H1 (cell line): Measurements from ENCODE around the gene PIGT. TPM values are rescaled to one million over a fixed set of nuclear protein-coding genes. Genes with fewer than 3 reads are reported as not detected.

Experiments used
- CTCF ChIA-PET: fragments of 300-600 bp; sonication (Branson Sonifier 250); formaldehyde crosslinking; loops from one replicate; lab custom pipeline; 2021; ENCODE audit not compliant: partially characterized antibody; lab: Charles Lee
- POLR2A ChIA-PET: fragments of 300-600 bp; sonication (Branson Sonifier 250); formaldehyde crosslinking; loops from one replicate; lab custom pipeline; 2021; ENCODE audit warnings: inconsistent platforms; ENCODE audit not compliant: partially characterized antibody; lab: Charles Lee
- DNase-seq, 2 experiments: peaks; one replicate each; pipeline versions ENCODE4 v3.0.0 to v3.0.0-alpha.2; 2010 to 2022; ENCODE audit warnings: low spot score in 2 of 2, low read depth in 1 of 2, mixed read lengths in 1 of 2
- FAIRE-seq: peaks from 2 replicates; lab custom pipeline; 2011; peaks lifted over from hg19 to GRCh38; lab: Jason Lieb, UNC
- H2AFZ ChIP-seq: 2 replicates; pipeline ENCODE4 v1.8.1; 2012; ENCODE audit warnings: low read length, inconsistent platforms
- H2AK5ac ChIP-seq: 2 replicates; pipeline ENCODE4 v1.6.1; 2013; ENCODE audit warnings: low read depth, low read length
- H2BK120ac ChIP-seq: replicated peaks from 2 replicates; pipeline ENCODE3; 2013; ENCODE audit warnings: low read depth, low read length, inconsistent platforms
- H2BK12ac ChIP-seq: 2 replicates; pipeline ENCODE4 v1.6.1; 2013; ENCODE audit warnings: low read depth, low read length
- H2BK15ac ChIP-seq: 2 replicates; pipeline ENCODE4 v1.6.1; 2013; ENCODE audit warnings: low read length
- H2BK20ac ChIP-seq: 2 replicates; pipeline ENCODE4 v1.6.1; 2013; ENCODE audit warnings: low read length
- H2BK5ac ChIP-seq: 2 replicates; pipeline ENCODE4 v1.6.1; 2013; ENCODE audit warnings: low read depth, low read length
- H3K14ac ChIP-seq: 2 replicates; pipeline ENCODE4 v1.6.1; 2013; ENCODE audit warnings: inconsistent platforms; ENCODE audit not compliant: insufficient read length
- H3K18ac ChIP-seq: 2 replicates; pipeline ENCODE4 v1.6.1; 2013; ENCODE audit warnings: low read length; ENCODE audit errors: extremely low read depth
- H3K23ac ChIP-seq: 2 replicates; pipeline ENCODE4 v1.6.1; 2013; ENCODE audit warnings: inconsistent platforms; ENCODE audit not compliant: insufficient read length
- H3K23me2 ChIP-seq: 2 replicates; pipeline ENCODE4 v1.6.1; 2013; ENCODE audit warnings: low read depth, low read length
- H3K27ac ChIP-seq: 2 replicates; pipeline ENCODE4 v1.6.1; 2011; ENCODE audit warnings: low read depth, low read length, inconsistent platforms
- H3K27me3 ChIP-seq, 4 experiments: replicated peaks in 1 of 4; 1 replicate in 1 of 4; 2 replicates in 3 of 4; pipeline versions ENCODE4 v1.6.1 to v1.8.1; 2011 to 2013; ENCODE audit warnings: low read length in 3 of 4, mild to moderate bottlenecking in 3 of 4, inconsistent platforms in 2 of 4, mixed read lengths in 2 of 4, moderate library complexity in 1 of 4; ENCODE audit not compliant: control insufficient read depth in 3 of 4, insufficient read depth in 3 of 4; ENCODE audit errors: extremely low read depth in 1 of 4
- H3K36me3 ChIP-seq, 4 experiments: 2 replicates each; pipeline versions ENCODE4 v1.6.1 to v1.8.1; 2011 to 2013; ENCODE audit warnings: mild to moderate bottlenecking in 4 of 4, low read length in 3 of 4, moderate library complexity in 2 of 4, control low read depth in 1 of 4, inconsistent platforms in 1 of 4; ENCODE audit not compliant: insufficient read depth in 4 of 4, control insufficient read depth in 2 of 4
- H3K4ac ChIP-seq: replicated peaks from 2 replicates; pipeline ENCODE3; 2013; ENCODE audit warnings: low read length, low read depth, mixed read lengths, inconsistent platforms; ENCODE audit not compliant: insufficient read length
- H3K4me1 ChIP-seq, 4 experiments: replicated peaks in 1 of 4; 1 replicate in 1 of 4; 2 replicates in 3 of 4; pipeline versions ENCODE4 v1.6.1 to v1.8.1; 2011 to 2013; ENCODE audit warnings: low read length in 3 of 4, inconsistent platforms in 2 of 4, mixed read lengths in 1 of 4; ENCODE audit not compliant: insufficient read depth in 4 of 4, control insufficient read depth in 3 of 4
- H3K4me2 ChIP-seq, 2 experiments: 2 replicates each; pipeline versions ENCODE4 v1.6.1 to v1.8.1; 2011 to 2013; ENCODE audit warnings: low read depth in 2 of 2, low read length in 2 of 2, control low read depth in 1 of 2, inconsistent platforms in 1 of 2, mild to moderate bottlenecking in 1 of 2; ENCODE audit not compliant: insufficient read depth in 1 of 2
- H3K4me3 ChIP-seq, 4 experiments: fragments of 200-600, 300-600 bp in 1 of 4; sonication (generic), shearing (Covaris generic), sonication (Bioruptor Twin) in 1 of 4; 2 replicates each; pipeline versions ENCODE4 v1.5.1 to v1.8.1; 2011 to 2016; ENCODE audit warnings: low read length in 4 of 4, low read depth in 3 of 4, control low read depth in 2 of 4, inconsistent platforms in 2 of 4, mild to moderate bottlenecking in 2 of 4, mixed read lengths in 1 of 4, moderate library complexity in 1 of 4; ENCODE audit not compliant: insufficient read depth in 2 of 4; ENCODE audit errors: extremely low read depth in 1 of 4
- H3K56ac ChIP-seq: replicated peaks from 2 replicates; pipeline ENCODE3; 2013; ENCODE audit warnings: low read depth, mild to moderate bottlenecking, mixed read lengths, low read length, inconsistent platforms; ENCODE audit not compliant: insufficient read length
- H3K79me1 ChIP-seq: 2 replicates; pipeline ENCODE4 v1.6.1; 2013; ENCODE audit warnings: low read depth, low read length, control low read depth
- H3K79me2 ChIP-seq, 2 experiments: 2 replicates each; pipeline versions ENCODE4 v1.6.1 to v1.8.1; 2012 to 2013; ENCODE audit warnings: low read length in 2 of 2, mild to moderate bottlenecking in 2 of 2, inconsistent platforms in 1 of 2; ENCODE audit not compliant: insufficient read depth in 2 of 2, control insufficient read depth in 1 of 2
- H3K9ac ChIP-seq, 4 experiments: replicated peaks in 1 of 4; 1 replicate in 1 of 4; 2 replicates in 3 of 4; pipeline versions ENCODE4 v1.6.1 to v1.8.1; 2011 to 2013; ENCODE audit warnings: low read depth in 3 of 4, low read length in 3 of 4, control low read depth in 2 of 4, mild to moderate bottlenecking in 2 of 4, moderate library complexity in 2 of 4, inconsistent platforms in 1 of 4; ENCODE audit errors: extremely low read depth in 1 of 4
- H3K9me3 ChIP-seq, 2 experiments: 2 replicates each; pipeline versions ENCODE4 v1.6.1 to v1.8.1; 2012 to 2013; ENCODE audit warnings: mild to moderate bottlenecking in 2 of 2, moderate library complexity in 2 of 2, control low read depth in 1 of 2, inconsistent platforms in 1 of 2, low read depth in 1 of 2, low read length in 1 of 2, mixed read lengths in 1 of 2; ENCODE audit not compliant: insufficient read depth in 2 of 2
- H4K20me1 ChIP-seq, 2 experiments: replicated peaks in 1 of 2; 2 replicates each; pipeline versions ENCODE3 to v1.8.1; 2011 to 2013; ENCODE audit warnings: inconsistent platforms in 2 of 2, low read length in 2 of 2, mild to moderate bottlenecking in 1 of 2; ENCODE audit not compliant: insufficient read depth in 2 of 2, control insufficient read depth in 1 of 2
- H4K5ac ChIP-seq: 2 replicates; pipeline ENCODE4 v1.6.1; 2013; ENCODE audit warnings: low read length, low read depth, mixed read lengths, inconsistent platforms; ENCODE audit not compliant: insufficient read length
- H4K8ac ChIP-seq: 2 replicates; pipeline ENCODE4 v1.8.0; 2013; ENCODE audit warnings: mild to moderate bottlenecking, moderate library complexity, low read length, inconsistent platforms; ENCODE audit not compliant: insufficient read depth; ENCODE audit errors: extremely low read depth
- H4K91ac ChIP-seq: replicated peaks from 2 replicates; pipeline ENCODE3; 2013; ENCODE audit warnings: low read length, mixed read lengths, inconsistent platforms; ENCODE audit not compliant: insufficient read length
- BACH1 ChIP-seq: IDR thresholded peaks from 2 replicates; pipeline ENCODE4 v1.6.1; 2012; ENCODE audit warnings: low read length, improper control_type of control experiment
- CEBPB ChIP-seq: IDR thresholded peaks from 2 replicates; pipeline ENCODE4 v1.6.1; 2012; ENCODE audit warnings: low read depth, low read length
- CHD2 ChIP-seq: IDR thresholded peaks from 2 replicates; pipeline ENCODE4 v1.6.1; 2012; ENCODE audit warnings: low read length, improper control_type of control experiment
- JUND ChIP-seq: IDR thresholded peaks from 2 replicates; pipeline ENCODE4 v1.6.1; 2011; ENCODE audit warnings: mild to moderate bottlenecking, improper control_type of control experiment, low read length
- POLR2AphosphoS5 ChIP-seq: IDR thresholded peaks from 2 replicates; pipeline ENCODE4 v1.6.1; 2011; ENCODE audit warnings: low read depth, low read length
- RAD21 ChIP-seq, 2 experiments: IDR thresholded peaks in 1 of 2; conservative IDR thresholded peaks in 1 of 2; 2 replicates each; pipeline ENCODE4 v1.6.1; 2011; ENCODE audit warnings: low read depth in 2 of 2, low read length in 2 of 2, improper control_type of control experiment in 1 of 2, inconsistent platforms in 1 of 2, mild to moderate bottlenecking in 1 of 2, moderate library complexity in 1 of 2
- RNF2 ChIP-seq: fragments of 200-900, 300-1000 bp; sonication (generic); IDR thresholded peaks from 2 replicates; pipeline ENCODE4 v1.7.1; 2016; ENCODE audit warnings: borderline replicate concordance, low read depth, mild to moderate bottlenecking, antibody characterized with exemption, low read length; ENCODE audit not compliant: poor library complexity, severe bottlenecking; ENCODE audit errors: missing control alignments
- SP4 ChIP-seq: IDR thresholded peaks from 2 replicates; pipeline ENCODE4 v1.6.1; 2012; ENCODE audit warnings: low read length, inconsistent platforms
- SUZ12 ChIP-seq: fragments of 200-600 bp; sonication (generic); IDR thresholded peaks from 2 replicates; pipeline ENCODE4 v1.6.1; 2012; ENCODE audit warnings: mild to moderate bottlenecking, inconsistent platforms, low read length, moderate library complexity, mixed read lengths
- TEAD4 ChIP-seq: IDR thresholded peaks from 2 replicates; pipeline ENCODE4 v1.6.1; 2012; ENCODE audit warnings: low read depth, low read length, inconsistent platforms, mixed read lengths
- WGBS, 2 experiments: shearing (Covaris generic) in 1 of 2; methylation state at CpG; one replicate each; pipeline versions ENCODE4 v1.1.6 to v1.1.7; 2013 to 2015; ENCODE audit warnings: low lambda C conversion rate in 2 of 2, mixed read lengths in 2 of 2, inconsistent platforms in 1 of 2, low coverage in 1 of 2, missing lambda C conversion rate in 1 of 2; ENCODE audit not compliant: insufficient replicate concordance in 2 of 2, insufficient coverage in 1 of 2, insufficient read length in 1 of 2; ENCODE audit errors: extremely low coverage in 1 of 2, missing lambda C conversion rate in 1 of 2; 5-methylcytosine and 5-hydroxymethylcytosine counted together
- polyA plus RNA-seq, 7 experiments: library from polyadenylated mRNA; depleted of rRNA in 3 of 7; stranded (reverse) in 5 of 7; unstranded in 2 of 7; fragments of >200 nt in 5 of 7; fragments of 200-250 nt in 2 of 7; gene quantifications; 1 replicate in 5 of 7; 2 replicates in 1 of 7; 4 replicates in 1 of 7; pipeline versions ENCODE4 v1.2.1 to v1.2.3, GENCODE V29; 2011 to 2013; ENCODE audit warnings: missing spikeins in 2 of 7, mixed read lengths in 2 of 7
- total RNA-seq: library from RNA; stranded (reverse); fragmentation: NEBNext Ultra II Directional; extraction: Animal tissue kit (Norgen Biotek cat#: 25700); gene quantifications from 2 replicates; pipeline ENCODE4 v1.2.1, GENCODE V29; 2021

PIGT gene
- total and polyA plus RNA-seq, 2 of the 8 experiments (the other 6 are each of a cell fraction or from before 2014, with no cell fraction given), result 66.0 to 89.7 TPM

DNA sequence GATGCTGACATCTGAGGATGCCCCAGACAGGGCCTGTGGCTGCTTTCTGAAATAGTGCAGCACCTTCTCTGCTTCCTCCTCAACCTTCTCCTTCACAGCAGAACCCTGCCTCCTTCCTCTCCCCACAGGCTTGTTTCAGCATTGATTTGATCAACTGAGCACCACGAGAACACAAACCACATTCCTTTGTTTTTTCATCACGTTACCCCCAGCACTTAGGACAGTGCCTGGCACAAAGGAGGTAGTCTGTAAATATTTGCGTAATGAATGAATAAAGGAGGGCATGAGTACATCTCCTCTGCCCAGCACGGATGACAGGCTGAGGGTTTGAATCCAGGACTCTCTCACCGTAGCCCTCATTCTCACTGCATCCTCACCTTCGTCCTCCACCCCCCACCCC is 32.3 kb downstream of the PIGT start:
- no peak overlapping the region for H2BK12ac ChIP-seq
- no peak for FAIRE-seq
- WGBS, 2 experiments, result 70% methylated on average over 6 of the region's 6 CpGs; no CpG with 5 or more reads in 1 of the 2 experiments
- H3K27me3 ChIP-seq, result no peaks in the 10 kb centered on the region
- no peak overlapping the region for H2AFZ ChIP-seq
- no peak overlapping the region for H3K56ac ChIP-seq
- no peak overlapping the region for H3K9ac ChIP-seq
- CTCF ChIA-PET, result interaction anchor here (0.6 to 16.4 kb wide), 6 partner anchors 13 to 130 kb away, joined by 3 to 317 read pairs (median 98); partner anchors contain the start of gene WFDC2
- no peaks in the 10 kb centered on the region for H3K36me3 ChIP-seq
- no peak overlapping the region for H3K4me2 ChIP-seq
- TF ChIP-seq JUND (no peak), BACH1 (no peak), TEAD4 (no peak), RAD21 (IDR thresholded peaks at IDR 0.05 in 1 of 2, conservative IDR thresholded peaks at IDR 0.05 in 1 of 2; ENCODE audit: low read depth in 2 of 2, low read length in 2 of 2) (no peak), CEBPB (no peak), SUZ12 (no peak), RNF2 (no peak), POLR2AphosphoS5 (no peak), SP4 (no peak), CHD2 (no peak)
- no peaks in the 10 kb centered on the region for H3K23me2 ChIP-seq
- H4K20me1 ChIP-seq, result no peaks in the 10 kb centered on the region
- POLR2A ChIA-PET, result interaction anchor here (0.6 to 0.8 kb wide), 2 partner anchors 75 to 101 kb away, joined by 3 read pairs; no protein-coding TSS in a partner anchor
- no peak overlapping the region for H2BK5ac ChIP-seq
- H2BK20ac ChIP-seq, result no peak overlapping the region
- no peak overlapping the region for H2BK15ac ChIP-seq
- no peak overlapping the region for H2BK120ac ChIP-seq
- no peak overlapping the region for H3K27ac ChIP-seq
- no peaks in the 10 kb centered on the region for H3K79me2 ChIP-seq
- no peak overlapping the region for H3K14ac ChIP-seq
- no peak overlapping the region for H4K5ac ChIP-seq
- no peaks in the 10 kb centered on the region for H3K9me3 ChIP-seq
- no peak overlapping the region for H3K23ac ChIP-seq
- no peak overlapping the region for H3K4ac ChIP-seq
- no peak overlapping the region for H3K18ac ChIP-seq
- no peak overlapping the region for H2AK5ac ChIP-seq
- no peaks in the 10 kb centered on the region; a peak in 1 of 7 replicates for H3K4me1 ChIP-seq
- H3K79me1 ChIP-seq, result no peaks in the 10 kb centered on the region
- no peak overlapping the region for H3K4me3 ChIP-seq
- H4K91ac ChIP-seq, result no peak overlapping the region
- no peak overlapping the region for H4K8ac ChIP-seq
- no peak for DNase-seq
